Thoracic aorta (tissue), 2 donors: ENCODE measurements around the gene BTF3. TPM values are rescaled to one million over a fixed set of nuclear protein-coding genes. Genes with fewer than 3 reads are reported as not detected.

Experiments used
- ATAC-seq: fragments of 150-250 bp; one replicate; pipeline ENCODE4 v1.8.0; 2017; ENCODE audit warnings: low read depth; ENCODE audit not compliant: insufficient number of reproducible peaks, low FRiP score
- DNase-seq: peaks from one replicate; pipeline ENCODE4 v3.0.0-alpha.2; 2020; ENCODE audit warnings: low spot score
- H3K27ac ChIP-seq, 2 donors: fragments of 200-600 bp; sonication (generic); 1 replicate in 1 of 2; 2 replicates in 1 of 2; pipeline ENCODE4 v1.5.1; 2016; ENCODE audit warnings: mild to moderate bottlenecking in 2 of 2, moderate library complexity in 2 of 2
- H3K27me3 ChIP-seq: fragments of 200-600 bp; sonication (generic); replicated peaks from 2 replicates; pipeline ENCODE4 v1.6.0; 2016; ENCODE audit warnings: mild to moderate bottlenecking; ENCODE audit not compliant: insufficient read depth
- H3K36me3 ChIP-seq: fragments of 200-600 bp; sonication (generic); one replicate; pipeline ENCODE4 v1.5.1; 2016
- H3K4me1 ChIP-seq, 2 donors: fragments of 200-600 bp; sonication (generic); 1 replicate in 1 of 2; 2 replicates in 1 of 2; pipeline versions ENCODE4 v1.5.1 to v1.6.0; 2016; ENCODE audit warnings: low read depth in 2 of 2, mild to moderate bottlenecking in 1 of 2; ENCODE audit not compliant: control insufficient read depth in 1 of 2
- H3K4me3 ChIP-seq: fragments of 200-600 bp; sonication (generic); 2 replicates; pipeline ENCODE4 v1.5.1; 2016; ENCODE audit warnings: mild to moderate bottlenecking
- H3K9me3 ChIP-seq: fragments of 200-600 bp; sonication (generic); 2 replicates; pipeline ENCODE4 v1.5.1; 2016
- CTCF ChIP-seq: fragments of 200-600 bp; sonication (generic); IDR thresholded peaks from one replicate; pipeline ENCODE4 v1.5.1; 2019; ENCODE audit warnings: antibody characterized with exemption
- total RNA-seq, 2 donors: library from RNA; depleted of rRNA; stranded (reverse); fragments of >200 nt; gene quantifications; one replicate each; pipeline versions ENCODE4 v1.1.0 to v1.2.3, GENCODE V29; 2016

The BTF3 gene
- total RNA-seq, 2 donors from 2014 or later, result 250 to 407 TPM

GRCh38 chr5:73480500-73480899 lies 17.7 kb upstream of the BTF3 start:
- Histone ChIP-seq H3K9me3 (no peaks in the 10 kb centered on the region), H3K36me3 (no peaks in the 10 kb centered on the region), H3K4me3 (no peak overlapping the region), H3K27me3 (no peaks in the 10 kb centered on the region), H3K4me1 (no peaks in the 10 kb centered on the region), H3K27ac (no peak overlapping the region)
- TF ChIP-seq CTCF, result no peak
- DNase-seq (no peak), ATAC-seq (no peak)

GRCh38 chr5:73482383-73483136 lies 15.7 kb upstream of the BTF3 start:
- H3K9me3 ChIP-seq, result no peaks in the 10 kb centered on the region
- no peaks in the 10 kb centered on the region for H3K27me3 ChIP-seq
- no peak for DNase-seq
- no peaks in the 10 kb centered on the region for H3K36me3 ChIP-seq
- H3K27ac ChIP-seq, result no peak overlapping the region
- TF ChIP-seq CTCF, result no peak
- no peak overlapping the region for H3K4me3 ChIP-seq
- H3K4me1 ChIP-seq, result no peaks in the 10 kb centered on the region
- ATAC-seq, result no peak

- ATAC-seq, result no peak
- no peak for TF ChIP-seq CTCF
- Histone ChIP-seq H3K4me3 (no peak overlapping the region), H3K36me3 (no peaks in the 10 kb centered on the region), H3K27ac (no peak overlapping the region), H3K4me1 (no peaks in the 10 kb centered on the region), H3K9me3 (no peaks in the 10 kb centered on the region), H3K27me3 (no peaks in the 10 kb centered on the region)
- DNase-seq, result no peak
Observed at GRCh38 chr5:73483676-73484075, 14.6 kb upstream of the BTF3 start.

- Histone ChIP-seq H3K36me3 (no peaks in the 10 kb centered on the region), H3K27me3 (no peaks in the 10 kb centered on the region), H3K4me3 (no peak overlapping the region), H3K9me3 (no peaks in the 10 kb centered on the region), H3K27ac (no peak overlapping the region), H3K4me1 (no peaks in the 10 kb centered on the region)
- no peak for TF ChIP-seq CTCF
- DNase-seq (no peak), ATAC-seq (no peak)
Observed at GRCh38 chr5:73484511-73484910, 13.7 kb upstream of the BTF3 start.

GRCh38 chr5:73485715-73486114 lies 12.5 kb upstream of the BTF3 start:
- H3K4me3 ChIP-seq, result no peak overlapping the region
- no peak for DNase-seq
- ATAC-seq, result no peak
- no peak for TF ChIP-seq CTCF
- no peaks in the 10 kb centered on the region for H3K9me3 ChIP-seq
- H3K4me1 ChIP-seq, result no peaks in the 10 kb centered on the region
- no peaks in the 10 kb centered on the region for H3K27me3 ChIP-seq
- H3K36me3 ChIP-seq, result no peaks in the 10 kb centered on the region
- H3K27ac ChIP-seq, result no peak overlapping the region
